HepG2 (cell line): ENCODE measurements around the gene SOCS3. TPM values are rescaled to one million over a fixed set of nuclear protein-coding genes. Genes with fewer than 3 reads are reported as not detected.

Experiments
- E2F5 ChIP-seq: sonication (generic); formaldehyde crosslinking; conservative IDR thresholded peaks from 2 replicates; pipeline ENCODE4 v1.4.0; 2020; ENCODE audit warnings: missing genetic modification reagents
- EED ChIP-seq: sonication (generic); formaldehyde crosslinking; IDR thresholded peaks from 2 replicates; pipeline ENCODE4 v1.5.0; 2020; ENCODE audit warnings: mild to moderate bottlenecking, missing genetic modification reagents
- GFI1 ChIP-seq: sonication (generic); formaldehyde crosslinking; IDR thresholded peaks from 2 replicates; pipeline ENCODE4 v1.5.0; 2020; ENCODE audit warnings: missing genetic modification reagents, mild to moderate bottlenecking, borderline replicate concordance
- MATR3 ChIP-seq: sonication (generic); formaldehyde crosslinking; IDR thresholded peaks from 2 replicates; pipeline ENCODE4 v1.4.0; 2020; ENCODE audit warnings: missing genetic modification reagents
- MIER3 ChIP-seq: IDR thresholded peaks from 2 replicates; pipeline ENCODE4 v1.6.1; 2016; ENCODE audit warnings: missing compliant biosample characterization, borderline replicate concordance
- MTA1 ChIP-seq: sonication (generic); formaldehyde crosslinking; IDR thresholded peaks from 2 replicates; pipeline ENCODE4 v1.4.0; 2020; ENCODE audit warnings: missing genetic modification reagents, mild to moderate bottlenecking, borderline replicate concordance
- NFKB2 ChIP-seq: sonication (generic); formaldehyde crosslinking; IDR thresholded peaks from 2 replicates; pipeline ENCODE4 v1.4.0; 2020; ENCODE audit warnings: missing genetic modification reagents, borderline replicate concordance
- NPAS2 ChIP-seq: sonication (generic); formaldehyde crosslinking; IDR thresholded peaks from 2 replicates; pipeline ENCODE4 v1.8.0; 2022; ENCODE audit warnings: mild to moderate bottlenecking, missing genetic modification reagents, borderline replicate concordance
- PHB2 ChIP-seq: fragments of 450-650 bp; IDR thresholded peaks from 2 replicates; pipeline ENCODE4 v1.6.1; 2018; ENCODE audit not compliant: partially characterized antibody
- POLR2AphosphoS5 ChIP-seq: IDR thresholded peaks from 2 replicates; pipeline ENCODE4 v1.6.1; 2012; ENCODE audit warnings: low read depth, low read length
- RBM39 ChIP-seq: fragments of 200-400 bp; formaldehyde crosslinking; IDR thresholded peaks from one replicate; pipeline ENCODE4 v1.6.1; 2018; ENCODE audit warnings: antibody characterized with exemption, mild to moderate bottlenecking, low read depth, low read length; ENCODE audit not compliant: poor library complexity, severe bottlenecking
- THRA ChIP-seq: sonication (generic); formaldehyde crosslinking; IDR thresholded peaks from 2 replicates; pipeline ENCODE4 v1.4.0; 2020; ENCODE audit warnings: missing genetic modification reagents, borderline replicate concordance
- TMF1 ChIP-seq: sonication (generic); formaldehyde crosslinking; IDR thresholded peaks from 2 replicates; pipeline ENCODE4 v1.8.1; 2022; ENCODE audit warnings: low read depth, missing genetic modification reagents
- ZFP82 ChIP-seq: sonication (generic); formaldehyde crosslinking; IDR thresholded peaks from 2 replicates; pipeline ENCODE4 v1.5.1; 2020; ENCODE audit warnings: mild to moderate bottlenecking, missing genetic modification reagents, borderline replicate concordance
- ZNF121 ChIP-seq: sonication (generic); formaldehyde crosslinking; IDR thresholded peaks from 2 replicates; pipeline ENCODE4 v1.5.0; 2020; ENCODE audit warnings: mild to moderate bottlenecking, missing genetic modification reagents
- ZNF205 ChIP-seq: IDR thresholded peaks from 2 replicates; pipeline ENCODE4 v1.6.1; 2018; ENCODE audit warnings: missing biosample characterization, missing genetic modification reagents
- ZNF407 ChIP-seq: sonication (generic); formaldehyde crosslinking; IDR thresholded peaks from one replicate; pipeline ENCODE4 v1.5.1; 2020; ENCODE audit warnings: mild to moderate bottlenecking, missing genetic modification reagents; ENCODE audit errors: not compliant biosample characterization
- ZNF431 ChIP-seq: sonication (generic); formaldehyde crosslinking; IDR thresholded peaks from 2 replicates; pipeline ENCODE4 v1.9.0; 2022; ENCODE audit warnings: missing genetic modification reagents, low read depth, mild to moderate bottlenecking, borderline replicate concordance
- ZNF749 ChIP-seq: sonication (generic); formaldehyde crosslinking; IDR thresholded peaks from 2 replicates; pipeline ENCODE4 v1.8.0; 2022; ENCODE audit warnings: mild to moderate bottlenecking, missing genetic modification reagents, moderate library complexity, borderline replicate concordance
- ZNF75D ChIP-seq: sonication (generic); formaldehyde crosslinking; IDR thresholded peaks from 2 replicates; pipeline ENCODE4 v1.8.1; 2023; ENCODE audit warnings: missing genetic modification reagents, mild to moderate bottlenecking, borderline replicate concordance
- polyA plus RNA-seq, 8 experiments: library from polyadenylated mRNA; depleted of rRNA in 3 of 8; stranded (reverse) in 7 of 8; unstranded in 1 of 8; fragments of >200 nt; fragmentation: Illumina TruSeq in 4 of 8; extraction: Trizol in 4 of 8; gene quantifications; 2 replicates each; pipeline versions ENCODE4 v1.2.1 to v1.2.3, GENCODE V29; 2011 to 2016; ENCODE audit warnings: low read depth in 4 of 8, missing spikeins in 1 of 8, mixed read lengths in 1 of 8; ENCODE audit not compliant: insufficient read depth in 1 of 8
- total RNA-seq, 5 experiments: library from RNA; depleted of rRNA; stranded (reverse); fragments of >200 nt; fragmentation: Illumina TruSeq; extraction: Trizol; gene quantifications; 2 replicates each; pipeline ENCODE4 v1.2.3, GENCODE V29; 2016; ENCODE audit warnings: low read depth in 1 of 5

The SOCS3 gene
- total and polyA plus RNA-seq, 2 of the 13 experiments (the other 11 are each of a cell fraction or from before 2014, with no cell fraction given) = 0.77 to 2.4 TPM

- peak; percentile 58; the same call in 1 of the 2 replicates for TF ChIP-seq THRA (CRISPR knock-in tag)
- TF ChIP-seq RBM39 = no peak
- no peak for TF ChIP-seq ZNF121 (CRISPR knock-in tag)
- no peak for TF ChIP-seq ZNF75D (CRISPR knock-in tag)
- TF ChIP-seq NPAS2 = no peak
- no peak for TF ChIP-seq MTA1
- no peak for TF ChIP-seq ZFP82 (CRISPR knock-in tag)
- 0 out of 2 replicates have a peak, but pooled peaks have one; percentile 43 for TF ChIP-seq NFKB2 (CRISPR knock-in tag)
- TF ChIP-seq TMF1 (CRISPR knock-in tag) = no peak
- no peak for TF ChIP-seq PHB2
- TF ChIP-seq ZNF431 = no peak
- TF ChIP-seq MATR3 = no peak
- TF ChIP-seq ZNF749 = no peak
- TF ChIP-seq ZNF205 (CRISPR knock-in tag) = 0 out of 2 replicates have a peak, but pooled peaks have one; percentile 34
- TF ChIP-seq POLR2AphosphoS5 = no peak
- TF ChIP-seq MIER3 (CRISPR knock-in tag) = peak; percentile 25; the same call in 1 of the 2 replicates
- TF ChIP-seq E2F5 (CRISPR knock-in tag) = no peak
- TF ChIP-seq ZNF407 (CRISPR knock-in tag) = peak; percentile 25
- no peak for TF ChIP-seq EED (CRISPR knock-in tag)
- TF ChIP-seq GFI1 (CRISPR knock-in tag) = peak; percentile 77
Measured at GRCh38 chr17:78351449-78352006, 8.3 kb downstream of the SOCS3 start (continued).
